Caco-2 (cell line): ENCODE measurements around the gene PIP4K2B. TPM values are rescaled to one million over a fixed set of nuclear protein-coding genes. Genes with fewer than 3 reads are reported as not detected.

ENCODE experiments used
- BruUV-seq: library from RNA; stranded (reverse); fragments of 400-500 nt; replicated peaks from 2 replicates; lab custom pipeline; 2021; lab: Mats Ljungman, UMichigan
- CTCF ChIA-PET: fragments of 300-600 bp; sonication (Branson Sonifier 250); formaldehyde crosslinking; loops from one replicate; lab custom pipeline; 2022; ENCODE audit warnings: antibody characterized with exemption; lab: Charles Lee
- POLR2A ChIA-PET: fragments of 300-600 bp; sonication (Branson Sonifier 250); formaldehyde crosslinking; loops from one replicate; lab custom pipeline; 2022; ENCODE audit warnings: antibody characterized with exemption; lab: Charles Lee
- DNase-seq, 2 experiments: peaks; one replicate each; pipeline versions ENCODE4 v3.0.0 to v3.0.0-alpha.2; 2020 to 2022
- H3K27me3 ChIP-seq: replicated peaks from 2 replicates; pipeline ENCODE4 v1.6.0; 2011; ENCODE audit warnings: low read length; ENCODE audit not compliant: control insufficient read depth, insufficient read depth
- H3K36me3 ChIP-seq: 2 replicates; pipeline ENCODE4 v1.5.1; 2011; ENCODE audit warnings: low read length; ENCODE audit not compliant: control insufficient read depth, insufficient read depth
- H3K4me1 ChIP-seq: fragments of 250-450 bp; sonication (Bioruptor Pico); 2 replicates; pipeline ENCODE4 v1.5.1; 2020; ENCODE audit warnings: mild to moderate bottlenecking
- H3K4me3 ChIP-seq: 2 replicates; pipeline ENCODE4 v1.5.1; 2011; ENCODE audit warnings: low read depth, mild to moderate bottlenecking, control low read depth, low read length
- H3K9me3 ChIP-seq: fragments of 250-450 bp; sonication (Bioruptor Pico); 2 replicates; pipeline ENCODE4 v1.5.1; 2020; ENCODE audit warnings: mild to moderate bottlenecking, moderate library complexity
- H3K27ac Mint-ChIP-seq: one replicate; pipeline ENCODE4 v1.8.0; 2022; ENCODE audit warnings: mixed read lengths; ENCODE audit not compliant: unreplicated experiment
- H3K27me3 Mint-ChIP-seq: one replicate; pipeline ENCODE4 v1.8.0; 2022; ENCODE audit warnings: mixed read lengths; ENCODE audit not compliant: insufficient read depth, unreplicated experiment
- H3K36me3 Mint-ChIP-seq: one replicate; pipeline ENCODE4 v1.8.0; 2022; ENCODE audit warnings: mild to moderate bottlenecking, mixed read lengths; ENCODE audit not compliant: insufficient read depth, unreplicated experiment
- H3K4me1 Mint-ChIP-seq: one replicate; pipeline ENCODE4 v1.8.0; 2022; ENCODE audit warnings: low read depth, mixed read lengths; ENCODE audit not compliant: unreplicated experiment
- H3K4me3 Mint-ChIP-seq: one replicate; pipeline ENCODE4 v1.8.0; 2022; ENCODE audit warnings: mild to moderate bottlenecking, moderate library complexity, mixed read lengths; ENCODE audit not compliant: unreplicated experiment
- H3K9me3 Mint-ChIP-seq: one replicate; pipeline ENCODE4 v1.8.0; 2022; ENCODE audit warnings: mixed read lengths; ENCODE audit not compliant: unreplicated experiment
- CTCF ChIP-seq, 2 experiments: fragments of 200-600 bp in 1 of 2; IDR thresholded peaks; 1 replicate in 1 of 2; 2 replicates in 1 of 2; pipeline versions ENCODE4 v1.5.1 to v1.8.0; 2011 to 2022; ENCODE audit warnings: antibody characterized with exemption in 1 of 2, control low read depth in 1 of 2, inconsistent platforms in 1 of 2, low read depth in 1 of 2, low read length in 1 of 2, mild to moderate bottlenecking in 1 of 2, moderate library complexity in 1 of 2; ENCODE audit not compliant: insufficient read depth in 1 of 2, severe bottlenecking in 1 of 2, unreplicated experiment in 1 of 2
- intact Hi-C: fragments of 100-400 bp; cut with micrococcal nuclease; formaldehyde crosslinking; loops from one replicate; pipeline ENCODE4 v1.10.0; 2022; ENCODE audit not compliant: unreplicated experiment
- total RNA-seq: library from RNA; stranded (reverse); gene quantifications from 2 replicates; pipeline ENCODE4 v1.2.3, GENCODE V29; 2022

Gene PIP4K2B
- total RNA-seq, 1 experiment from 2014 or later = 39.6 TPM

GRCh38 chr17:38809828-38810227 lies 10.5 kb upstream of the PIP4K2B start:
- no TSS peak for BruUV-seq
- Mint-ChIP-seq H3K4me1 (no peaks in the 10 kb centered on the region), H3K27me3 (no peaks in the 10 kb centered on the region), H3K4me3 (no peak overlapping the region), H3K27ac (no peak overlapping the region), H3K9me3 (no peaks in the 10 kb centered on the region), H3K36me3 (peaks cover 83% of the 10 kb centered on the region)
- H3K4me1 ChIP-seq = no peaks in the 10 kb centered on the region
- POLR2A ChIA-PET = no interaction called here
- DNase-seq = no peak
- CTCF ChIA-PET = no interaction called here
- H3K9me3 ChIP-seq = no peaks in the 10 kb centered on the region
- no peak overlapping the region for H3K4me3 ChIP-seq
- intact Hi-C loops = no loop called here
- no peaks in the 10 kb centered on the region for H3K27me3 ChIP-seq
- TF ChIP-seq CTCF (IDR thresholded peaks at IDR 0.05; ENCODE audit: insufficient read depth in 1 of 2, low read depth in 1 of 2, low read length in 1 of 2, severe bottlenecking in 1 of 2, unreplicated experiment in 1 of 2) = no peak
- peaks cover 3% of the 10 kb centered on the region; the same call in 1 of the 2 replicates for H3K36me3 ChIP-seq

- Histone ChIP-seq H3K36me3 (0 out of 2 replicates have a peak, but pooled peaks cover 2% of the 10 kb centered on the region), H3K4me3 (peak overlapping the region; percentile 97), H3K9me3 (no peaks in the 10 kb centered on the region), H3K4me1 (peaks cover 10% of the 10 kb centered on the region), H3K27me3 (no peaks in the 10 kb centered on the region)
- peaks cover 28% of the 10 kb centered on the region for H3K4me1 Mint-ChIP-seq
- POLR2A ChIA-PET = interaction anchor here (0.7 to 1.5 kb wide), 3 partner anchors 25 to 86 kb away, joined by 3 read pairs; partner anchors contain the start of gene CWC25
- BruUV-seq = TSS peak; percentile 97
- H3K4me3 Mint-ChIP-seq = peak overlapping the region; percentile 93
- H3K27me3 Mint-ChIP-seq = no peaks in the 10 kb centered on the region
- CTCF ChIA-PET = interaction anchor here (0.6 to 1.1 kb wide), 4 partner anchors 38 to 242 kb away, joined by 3 to 5 read pairs (median 4); no protein-coding TSS in a partner anchor
- H3K9me3 Mint-ChIP-seq = no peaks in the 10 kb centered on the region
- H3K36me3 Mint-ChIP-seq = peaks cover 70% of the 10 kb centered on the region
- peak overlapping the region; percentile 68 for H3K27ac Mint-ChIP-seq
- DNase-seq = no peak
- intact Hi-C loops = loop anchor here (1.0 to 5.0 kb wide), 2 partner anchors 25 to 67 kb away; partner anchors contain the start of gene CWC25
- no peak for TF ChIP-seq CTCF (IDR thresholded peaks at IDR 0.05; ENCODE audit: insufficient read depth in 1 of 2, low read depth in 1 of 2, low read length in 1 of 2, severe bottlenecking in 1 of 2, unreplicated experiment in 1 of 2)
These were observed 943 bp upstream of the PIP4K2B start for GRCh38 chr17:38800237-38800760.

GRCh38 chr17:38798614-38799500 lies 499 bp downstream of the PIP4K2B start:
- peaks cover 32% of the 10 kb centered on the region for H3K4me1 Mint-ChIP-seq

More at GRCh38 chr17:38798614-38799500, 499 bp downstream of the PIP4K2B start:
- Histone ChIP-seq H3K27me3 (no peaks in the 10 kb centered on the region), H3K4me3 (peak overlapping the region; percentile 97), H3K36me3 (0 out of 2 replicates have a peak, but pooled peaks cover 2% of the 10 kb centered on the region), H3K9me3 (no peaks in the 10 kb centered on the region), H3K4me1 (peaks cover 10% of the 10 kb centered on the region)
- Mint-ChIP-seq H3K4me3 (peak overlapping the region; percentile 93), H3K27ac (peak overlapping the region; percentile 91), H3K9me3 (no peaks in the 10 kb centered on the region), H3K27me3 (no peaks in the 10 kb centered on the region), H3K36me3 (peaks cover 67% of the 10 kb centered on the region)
- CTCF ChIA-PET = interaction anchor here (0.6 to 1.1 kb wide), 4 partner anchors 64 to 657 kb away, joined by 3 to 4 read pairs (median 4); no protein-coding TSS in a partner anchor
- TSS peak; percentile 36 for BruUV-seq
- TF ChIP-seq CTCF (IDR thresholded peaks at IDR 0.05; ENCODE audit: insufficient read depth in 1 of 2, low read depth in 1 of 2, low read length in 1 of 2, severe bottlenecking in 1 of 2, unreplicated experiment in 1 of 2) = no peak
- intact Hi-C loops = loop anchor here (1.0 kb wide), 1 partner anchor 47 kb away; the partner anchor contains the start of gene PSMB3
- POLR2A ChIA-PET = interaction anchor here (1.5 kb wide), 1 partner anchor 26 kb away, joined by 3 read pairs; the partner anchor contains the start of gene CWC25
- DNase-seq = peak in 1 of 2 experiments; percentile 51
